Measurements from ENCODE around the gene HYLS1. TPM values are rescaled to one million over a fixed set of nuclear protein-coding genes. Genes with fewer than 3 reads are reported as not detected.

The HYLS1 gene
- polyA plus RNA-seq, 1 donor: 6.5 TPM

DNA sequence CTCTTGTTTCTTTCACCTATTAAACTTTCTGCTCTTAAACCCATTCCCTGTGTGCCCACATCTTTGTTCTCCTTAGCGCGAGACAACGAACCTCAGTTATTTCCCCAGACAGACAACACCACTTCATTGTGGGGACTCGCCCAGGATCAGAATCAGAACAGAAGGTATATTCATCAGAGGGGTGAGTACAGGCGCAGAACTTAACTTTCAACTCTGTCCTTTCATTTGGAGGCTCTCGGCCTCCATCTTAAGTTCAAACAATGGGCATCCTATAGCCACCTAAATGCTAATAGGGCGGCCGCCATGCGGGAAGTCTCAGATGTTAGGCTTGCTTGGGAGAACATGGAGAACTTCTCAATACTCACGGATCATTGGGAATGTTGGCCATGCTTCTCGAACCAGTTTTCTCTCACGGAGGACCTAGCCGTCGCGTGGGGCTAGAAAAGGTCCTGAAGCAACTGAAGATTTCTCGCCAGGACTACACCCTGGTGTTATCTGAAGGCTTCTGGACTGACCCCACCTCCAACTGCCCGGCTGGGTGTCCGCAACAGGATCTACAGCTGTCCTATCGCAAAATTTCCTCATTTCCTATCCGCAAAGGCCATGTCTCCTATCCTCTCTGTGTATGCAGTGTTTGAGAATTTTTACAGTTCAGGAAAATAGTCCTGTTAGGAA is 13.4 kb upstream of the HYLS1 start:
- WGBS (ENCODE audit: insufficient coverage, low lambda C conversion rate): 90% methylated on average over 2 of the region's 20 CpGs
- H3K4me1 ChIP-seq (ENCODE audit: control insufficient read depth, insufficient read depth, low read length): no peaks in the 10 kb centered on the region
- DNase-seq: no peak
- no peaks in the 10 kb centered on the region for H3K27me3 ChIP-seq (ENCODE audit: control insufficient read depth, insufficient read depth, low read length)
- H3K27ac ChIP-seq (ENCODE audit: low read length): no peak overlapping the region
- H3K36me3 ChIP-seq (ENCODE audit: control insufficient read depth, insufficient read depth, low read length): no peaks in the 10 kb centered on the region
- no peaks in the 10 kb centered on the region for H3K9me3 ChIP-seq (ENCODE audit: control insufficient read depth, low read depth, low read length)
- no peak overlapping the region for H3K4me3 ChIP-seq (ENCODE audit: low read length)

DNA sequence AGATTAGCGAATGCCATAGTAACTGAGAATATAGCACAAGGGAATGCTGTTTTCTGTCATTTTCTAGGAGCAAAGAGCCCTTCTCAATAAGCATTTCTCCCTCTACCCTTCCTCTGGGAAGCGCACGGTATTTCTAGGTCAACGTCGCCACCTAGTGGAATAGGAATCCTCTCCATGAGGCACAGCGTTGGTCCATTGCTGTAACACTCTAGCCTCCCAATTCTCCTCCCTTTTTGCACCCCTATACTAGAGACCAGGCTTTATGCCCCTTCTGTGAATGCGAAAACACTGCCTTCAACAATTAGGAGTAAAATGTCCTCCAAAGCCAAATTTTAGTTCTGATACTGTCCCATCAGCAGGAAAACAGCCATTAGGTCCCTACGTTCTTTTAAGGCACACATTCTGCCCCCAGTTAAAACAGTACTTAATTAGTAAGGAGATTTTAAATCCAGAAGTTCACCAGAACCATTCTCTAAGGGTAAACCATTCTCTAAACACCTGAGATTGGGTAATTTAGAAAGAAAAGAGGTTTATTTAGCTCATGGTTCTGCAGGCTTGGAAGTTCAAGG is 12.8 kb upstream of the HYLS1 start:
- H3K27ac ChIP-seq (ENCODE audit: low read length): no peak overlapping the region
- no peak overlapping the region for H3K4me3 ChIP-seq (ENCODE audit: low read length)
- no peaks in the 10 kb centered on the region for H3K9me3 ChIP-seq (ENCODE audit: control insufficient read depth, low read depth, low read length)
- WGBS (ENCODE audit: insufficient coverage, low lambda C conversion rate): 0% methylated on average over 1 of the region's 8 CpGs
- peak; percentile 42 to 51 for DNase-seq
- no peaks in the 10 kb centered on the region for H3K4me1 ChIP-seq (ENCODE audit: control insufficient read depth, insufficient read depth, low read length)
- H3K27me3 ChIP-seq (ENCODE audit: control insufficient read depth, insufficient read depth, low read length): no peaks in the 10 kb centered on the region
- H3K36me3 ChIP-seq (ENCODE audit: control insufficient read depth, insufficient read depth, low read length): no peaks in the 10 kb centered on the region

DNA sequence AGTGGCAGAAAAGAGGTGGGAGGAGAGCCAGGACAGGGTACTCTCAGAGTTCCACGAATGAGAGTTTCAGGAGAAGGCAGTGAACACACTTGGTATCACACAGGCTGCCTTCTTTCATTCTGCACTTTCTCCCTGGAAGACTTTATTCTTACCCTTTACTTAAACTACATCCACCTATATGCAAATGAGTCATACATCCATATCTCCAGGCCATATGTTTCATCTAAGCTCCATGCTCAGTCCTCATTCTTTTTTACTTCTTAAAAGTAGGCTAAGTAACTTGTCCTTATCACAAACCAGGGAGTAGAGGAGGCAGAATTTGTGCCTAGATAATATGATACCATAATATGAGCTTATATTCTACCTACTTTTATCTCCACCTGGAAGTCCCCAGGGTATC is 6.2 kb upstream of the HYLS1 start:
- WGBS (ENCODE audit: insufficient coverage, low lambda C conversion rate): 43% methylated on average over 1 of the region's 1 CpG
- Histone ChIP-seq H3K4me1 (ENCODE audit: control insufficient read depth, insufficient read depth, low read length) (no peaks in the 10 kb centered on the region), H3K36me3 (ENCODE audit: control insufficient read depth, insufficient read depth, low read length) (no peaks in the 10 kb centered on the region), H3K27ac (ENCODE audit: low read length) (no peak overlapping the region), H3K9me3 (ENCODE audit: control insufficient read depth, low read depth, low read length) (no peaks in the 10 kb centered on the region), H3K27me3 (ENCODE audit: control insufficient read depth, insufficient read depth, low read length) (no peaks in the 10 kb centered on the region), H3K4me3 (ENCODE audit: low read length) (no peak overlapping the region)
- no peak for DNase-seq

DNA sequence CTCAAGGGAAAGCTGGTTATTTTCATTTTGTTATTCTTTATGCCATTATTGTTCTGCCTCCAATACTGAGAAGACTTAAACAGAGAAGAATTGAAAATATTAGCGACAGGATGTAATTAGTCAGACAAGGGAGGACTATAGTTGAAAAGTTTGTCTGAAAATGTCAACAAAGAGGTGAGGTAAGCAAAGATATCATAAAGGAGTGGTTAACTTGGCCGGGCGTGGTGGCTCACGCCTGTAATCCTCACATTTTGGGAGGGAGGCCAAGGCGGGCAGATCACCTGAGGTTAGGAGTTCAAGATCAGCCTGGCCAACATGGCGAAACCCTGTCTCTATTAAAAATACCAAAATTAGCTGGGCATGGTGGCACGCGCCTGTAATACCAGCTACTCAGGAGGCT is 4.1 kb upstream of the HYLS1 start:
- Histone ChIP-seq H3K27me3 (ENCODE audit: control insufficient read depth, insufficient read depth, low read length) (no peaks in the 10 kb centered on the region), H3K9me3 (ENCODE audit: control insufficient read depth, low read depth, low read length) (peaks cover 3% of the 10 kb centered on the region), H3K27ac (ENCODE audit: low read length) (no peak overlapping the region), H3K4me1 (ENCODE audit: control insufficient read depth, insufficient read depth, low read length) (no peaks in the 10 kb centered on the region), H3K4me3 (ENCODE audit: low read length) (no peak overlapping the region), H3K36me3 (ENCODE audit: control insufficient read depth, insufficient read depth, low read length) (no peaks in the 10 kb centered on the region)
- no peak for DNase-seq
- WGBS (ENCODE audit: insufficient coverage, low lambda C conversion rate): no CpG with 5 or more reads among the region's 8 CpGs

DNA sequence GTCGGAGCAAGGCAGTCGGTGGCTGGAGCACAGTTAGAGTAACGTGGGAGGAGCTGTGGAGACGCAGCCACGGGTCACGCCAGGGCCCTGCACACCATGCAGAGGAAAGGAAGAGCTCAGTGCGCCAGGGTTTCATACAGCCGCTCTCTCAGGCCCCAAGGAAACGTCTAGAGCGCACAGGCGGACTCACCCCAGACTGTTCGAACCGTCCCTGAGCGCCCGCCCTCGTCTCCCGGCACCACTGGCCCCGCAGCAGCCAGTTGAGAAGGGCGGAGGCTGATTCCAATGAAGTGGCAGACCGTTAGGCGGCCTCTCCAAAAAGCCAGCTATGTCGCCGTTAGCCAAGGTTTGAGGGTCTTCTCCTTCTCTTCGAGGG is 483 bp upstream of the HYLS1 start:
- H3K36me3 ChIP-seq (ENCODE audit: control insufficient read depth, insufficient read depth, low read length): no peaks in the 10 kb centered on the region
- H3K27me3 ChIP-seq (ENCODE audit: control insufficient read depth, insufficient read depth, low read length): no peaks in the 10 kb centered on the region
- peak overlapping the region; percentile 86 for H3K4me3 ChIP-seq (ENCODE audit: low read length)
- peaks cover 3% of the 10 kb centered on the region for H3K9me3 ChIP-seq (ENCODE audit: control insufficient read depth, low read depth, low read length)
- H3K27ac ChIP-seq (ENCODE audit: low read length): peak overlapping the region; percentile 88
- DNase-seq: peak in 1 of 2 donors; percentile 38
- 47% methylated on average over 3 of the region's 24 CpGs for WGBS (ENCODE audit: insufficient coverage, low lambda C conversion rate)
- no peaks in the 10 kb centered on the region for H3K4me1 ChIP-seq (ENCODE audit: control insufficient read depth, insufficient read depth, low read length)

DNA sequence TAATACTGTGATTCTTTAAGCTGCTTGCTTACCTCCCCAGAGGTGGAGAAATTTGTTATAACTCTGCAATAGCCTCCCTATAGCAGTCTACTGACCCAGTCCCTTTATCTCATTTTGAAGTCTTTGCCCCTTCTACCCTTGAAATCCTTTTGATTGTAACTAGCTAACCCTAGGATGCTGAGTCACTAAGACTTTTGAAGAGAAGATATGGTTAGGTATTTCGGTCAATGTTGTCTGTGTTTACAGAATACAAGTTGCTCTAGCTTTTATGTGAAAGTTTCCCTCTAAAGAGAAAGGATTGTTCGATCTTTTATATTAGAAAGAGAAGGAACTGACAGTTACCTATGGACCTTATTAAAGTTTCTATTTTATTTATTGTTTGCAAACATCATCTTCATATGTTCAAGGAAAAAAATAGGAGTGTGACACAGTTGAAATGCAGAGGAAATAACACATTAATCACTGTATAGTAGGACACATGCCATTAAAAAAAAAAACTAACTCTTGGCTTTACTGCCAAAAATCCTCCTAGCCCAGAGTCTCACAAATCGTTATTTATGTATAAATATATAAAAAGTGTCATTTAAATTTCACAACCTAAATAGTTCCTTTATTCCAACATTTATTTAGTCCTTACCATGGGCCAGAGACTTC is 3.1 kb downstream of the HYLS1 start:
- Histone ChIP-seq H3K27ac (ENCODE audit: low read length) (no peak overlapping the region), H3K4me3 (ENCODE audit: low read length) (no peak overlapping the region), H3K36me3 (ENCODE audit: control insufficient read depth, insufficient read depth, low read length) (peaks cover 15% of the 10 kb centered on the region), H3K27me3 (ENCODE audit: control insufficient read depth, insufficient read depth, low read length) (no peaks in the 10 kb centered on the region), H3K9me3 (ENCODE audit: control insufficient read depth, low read depth, low read length) (peaks cover 3% of the 10 kb centered on the region), H3K4me1 (ENCODE audit: control insufficient read depth, insufficient read depth, low read length) (peaks cover 7% of the 10 kb centered on the region)
- no peak for DNase-seq
- no CpG with 5 or more reads among the region's 3 CpGs for WGBS (ENCODE audit: insufficient coverage, low lambda C conversion rate)

DNA sequence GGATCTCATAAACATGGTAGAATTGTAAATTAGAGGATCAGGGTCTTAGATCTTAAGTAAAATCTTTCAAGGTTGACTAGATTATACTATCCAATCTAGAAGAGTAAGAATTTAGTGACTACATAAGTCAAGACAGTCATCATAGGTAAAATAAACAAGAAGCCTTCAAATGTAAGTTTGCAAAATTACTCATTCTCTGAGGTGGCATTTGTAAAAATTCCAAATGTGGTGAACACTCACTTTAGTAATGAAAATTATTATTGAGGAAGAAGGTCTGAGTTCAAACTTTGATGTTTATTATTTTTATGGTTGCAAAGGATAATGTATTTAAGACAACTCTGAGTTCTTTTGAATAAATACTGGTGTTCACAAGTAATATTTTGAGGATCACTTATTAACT is 4.6 kb downstream of the HYLS1 start:
- H3K4me1 ChIP-seq (ENCODE audit: control insufficient read depth, insufficient read depth, low read length): peaks cover 7% of the 10 kb centered on the region
- H3K9me3 ChIP-seq (ENCODE audit: control insufficient read depth, low read depth, low read length): peaks cover under 1% of the 10 kb centered on the region
- no peak overlapping the region for H3K4me3 ChIP-seq (ENCODE audit: low read length)
- no peak overlapping the region for H3K27ac ChIP-seq (ENCODE audit: low read length)
- peaks cover 17% of the 10 kb centered on the region for H3K36me3 ChIP-seq (ENCODE audit: control insufficient read depth, insufficient read depth, low read length)
- no peaks in the 10 kb centered on the region for H3K27me3 ChIP-seq (ENCODE audit: control insufficient read depth, insufficient read depth, low read length)
- DNase-seq: no peak

DNA sequence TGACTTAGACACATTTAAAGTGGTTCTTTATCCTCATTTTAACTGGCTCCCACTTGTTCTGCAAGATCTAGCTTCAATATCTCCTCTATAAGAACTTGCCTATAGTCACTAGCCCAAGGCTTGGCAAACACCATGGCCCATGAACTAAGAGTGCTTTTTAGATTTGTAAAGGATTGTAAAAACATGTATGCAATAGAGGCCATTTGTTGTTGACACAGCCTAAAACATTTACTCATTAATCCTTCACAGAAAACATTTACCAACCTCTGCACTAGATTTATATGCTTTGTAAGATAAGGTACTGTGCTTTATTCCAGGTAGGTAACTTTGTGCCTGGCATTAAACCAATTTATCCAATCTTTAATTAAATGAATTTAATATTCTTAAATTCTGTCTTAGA is 5.5 kb downstream of the HYLS1 start:
- H3K36me3 ChIP-seq (ENCODE audit: control insufficient read depth, insufficient read depth, low read length): peaks cover 17% of the 10 kb centered on the region
- H3K9me3 ChIP-seq (ENCODE audit: control insufficient read depth, low read depth, low read length): no peaks in the 10 kb centered on the region
- H3K4me3 ChIP-seq (ENCODE audit: low read length): no peak overlapping the region
- DNase-seq: peak in 1 of 2 donors; percentile 22
- no peak overlapping the region for H3K27ac ChIP-seq (ENCODE audit: low read length)
- H3K4me1 ChIP-seq (ENCODE audit: control insufficient read depth, insufficient read depth, low read length): peaks cover 7% of the 10 kb centered on the region
- no peaks in the 10 kb centered on the region for H3K27me3 ChIP-seq (ENCODE audit: control insufficient read depth, insufficient read depth, low read length)

DNA sequence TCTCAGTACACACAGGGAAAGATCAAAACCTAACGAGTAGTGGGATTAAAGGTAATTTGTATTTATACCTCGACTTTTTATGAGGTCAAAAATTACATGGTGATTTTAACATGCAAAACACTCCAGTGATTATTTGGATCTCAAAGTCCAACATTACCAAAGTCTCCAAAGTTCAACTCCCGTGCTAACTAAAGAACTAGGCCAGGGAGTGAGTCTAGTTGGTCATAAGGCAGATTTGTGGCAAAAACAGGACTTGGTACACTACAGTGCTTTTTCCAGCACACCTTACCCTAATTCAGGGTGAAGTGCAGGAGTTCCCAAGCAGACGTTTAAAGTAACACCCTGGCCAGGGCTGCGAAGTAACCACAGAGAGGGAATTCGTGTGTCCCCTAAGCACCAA is 14.4 kb downstream of the HYLS1 start:
- H3K27me3 ChIP-seq (ENCODE audit: control insufficient read depth, insufficient read depth, low read length): peaks cover 27% of the 10 kb centered on the region
- no peak overlapping the region for H3K27ac ChIP-seq (ENCODE audit: low read length)
- H3K9me3 ChIP-seq (ENCODE audit: control insufficient read depth, low read depth, low read length): peaks cover 5% of the 10 kb centered on the region
- no peak overlapping the region for H3K4me3 ChIP-seq (ENCODE audit: low read length)
- peaks cover 9% of the 10 kb centered on the region for H3K36me3 ChIP-seq (ENCODE audit: control insufficient read depth, insufficient read depth, low read length)
- 90% methylated on average over 2 of the region's 6 CpGs for WGBS (ENCODE audit: insufficient coverage, low lambda C conversion rate)
- DNase-seq: no peak
- H3K4me1 ChIP-seq (ENCODE audit: control insufficient read depth, insufficient read depth, low read length): peaks cover 14% of the 10 kb centered on the region

DNA sequence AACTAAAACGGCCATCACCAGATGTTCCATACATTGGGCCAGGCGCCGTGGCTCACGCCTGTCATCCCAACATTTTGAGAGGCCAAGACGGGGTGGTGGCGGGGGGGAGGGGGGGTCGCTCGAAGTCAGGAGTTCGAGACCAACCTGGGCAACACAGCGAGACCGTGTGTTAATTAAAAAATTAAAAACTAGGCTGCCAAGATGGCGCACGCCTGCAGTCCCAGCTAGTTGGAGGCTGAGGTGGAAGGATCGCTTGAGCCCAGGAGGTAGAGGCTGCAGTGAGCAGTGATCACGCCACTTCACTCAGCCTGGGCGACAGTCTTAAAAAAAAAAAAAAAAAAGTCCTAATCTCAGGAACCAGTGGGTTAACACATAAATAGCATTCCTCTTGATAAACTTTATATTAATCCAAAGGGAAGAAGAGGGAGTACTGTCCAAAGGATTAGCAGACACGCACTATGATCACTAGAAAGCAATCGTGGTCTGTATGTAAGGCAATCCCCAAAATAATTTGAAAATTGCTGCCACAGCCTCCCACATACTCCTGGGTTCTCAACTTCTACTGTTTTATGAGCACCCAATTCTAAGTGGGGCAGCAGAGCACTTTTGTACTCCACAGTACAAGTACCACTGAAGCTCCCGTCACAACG is 14.9 kb downstream of the HYLS1 start:
- DNase-seq: no peak
- Histone ChIP-seq H3K4me3 (ENCODE audit: low read length) (peak overlapping the region; percentile 54), H3K27me3 (ENCODE audit: control insufficient read depth, insufficient read depth, low read length) (peaks cover 27% of the 10 kb centered on the region), H3K27ac (ENCODE audit: low read length) (peak overlapping the region; percentile 40), H3K9me3 (ENCODE audit: control insufficient read depth, low read depth, low read length) (peaks cover 5% of the 10 kb centered on the region), H3K36me3 (ENCODE audit: control insufficient read depth, insufficient read depth, low read length) (peaks cover 9% of the 10 kb centered on the region), H3K4me1 (ENCODE audit: control insufficient read depth, insufficient read depth, low read length) (peaks cover 14% of the 10 kb centered on the region)
- no CpG with 5 or more reads among the region's 20 CpGs for WGBS (ENCODE audit: insufficient coverage, low lambda C conversion rate)

Data from large intestine (tissue), 3 donors.